H9 (cell line): Measurements from ENCODE around the gene ZIM2. TPM values are rescaled to one million over a fixed set of nuclear protein-coding genes. Genes with fewer than 3 reads are reported as not detected.

Experiments used
- DNase-seq: peaks from one replicate; pipeline ENCODE4 v3.0.0-alpha.2; 2017
- H2AFZ ChIP-seq: one replicate; pipeline ENCODE4 v1.6.1; 2013; ENCODE audit warnings: mild to moderate bottlenecking, low read length, control low read depth, moderate library complexity
- H2AK5ac ChIP-seq: 2 replicates; pipeline ENCODE4 v1.6.1; 2013; ENCODE audit warnings: low read length, control low read depth, mixed read lengths; ENCODE audit not compliant: insufficient read length
- H2BK120ac ChIP-seq: one replicate; pipeline ENCODE4 v1.6.1; 2013; ENCODE audit warnings: low read depth, mild to moderate bottlenecking, low read length, control low read depth, inconsistent platforms; ENCODE audit not compliant: poor library complexity, severe bottlenecking
- H2BK12ac ChIP-seq: 2 replicates; pipeline ENCODE4 v1.6.1; 2013; ENCODE audit warnings: low read length, control low read depth, mixed read lengths, low read depth; ENCODE audit not compliant: insufficient read length
- H2BK15ac ChIP-seq: 2 replicates; pipeline ENCODE4 v1.6.1; 2013; ENCODE audit warnings: low read depth, low read length, control low read depth
- H2BK20ac ChIP-seq: one replicate; pipeline ENCODE4 v1.6.1; 2013; ENCODE audit warnings: low read depth, mild to moderate bottlenecking, low read length, control low read depth, inconsistent platforms; ENCODE audit not compliant: poor library complexity, severe bottlenecking
- H2BK5ac ChIP-seq: 2 replicates; pipeline ENCODE4 v1.6.1; 2013; ENCODE audit warnings: low read length, control low read depth, mixed read lengths; ENCODE audit not compliant: insufficient read length
- H3K14ac ChIP-seq: 2 replicates; pipeline ENCODE4 v1.6.1; 2013; ENCODE audit warnings: low read length, control low read depth; ENCODE audit not compliant: insufficient read depth
- H3K18ac ChIP-seq: 2 replicates; pipeline ENCODE4 v1.6.1; 2013; ENCODE audit warnings: low read depth, mild to moderate bottlenecking, mixed read lengths, low read length, control low read depth; ENCODE audit not compliant: insufficient read length
- H3K23ac ChIP-seq: 2 replicates; pipeline ENCODE4 v1.6.1; 2013; ENCODE audit warnings: low read length, control low read depth, mixed read lengths, low read depth; ENCODE audit not compliant: insufficient read length
- H3K23me2 ChIP-seq: 2 replicates; pipeline ENCODE4 v1.6.1; 2013; ENCODE audit warnings: low read depth, mild to moderate bottlenecking, mixed read lengths, low read length, control low read depth; ENCODE audit not compliant: insufficient read length, poor library complexity, severe bottlenecking
- H3K27ac ChIP-seq: 2 replicates; pipeline ENCODE4 v1.5.1; 2013; ENCODE audit warnings: low read length, control low read depth, mixed read lengths, low read depth; ENCODE audit not compliant: insufficient read length
- H3K27me3 ChIP-seq: 2 replicates; pipeline ENCODE4 v1.6.1; 2013; ENCODE audit warnings: low read length, control low read depth, inconsistent platforms; ENCODE audit not compliant: insufficient read depth
- H3K4ac ChIP-seq: 2 replicates; pipeline ENCODE4 v1.6.1; 2013; ENCODE audit warnings: low read depth, mild to moderate bottlenecking, control low read depth, inconsistent platforms, low read length, moderate library complexity
- H3K4me1 ChIP-seq: 2 replicates; pipeline ENCODE4 v1.6.1; 2013; ENCODE audit warnings: low read length, control low read depth, inconsistent platforms; ENCODE audit not compliant: insufficient read depth
- H3K4me2 ChIP-seq: 2 replicates; pipeline ENCODE4 v1.6.1; 2013; ENCODE audit warnings: low read length, control low read depth, mixed read lengths; ENCODE audit not compliant: insufficient read length, insufficient read depth
- H3K56ac ChIP-seq: 2 replicates; pipeline ENCODE4 v1.6.1; 2013; ENCODE audit warnings: low read depth, mild to moderate bottlenecking, mixed read lengths, low read length, control low read depth; ENCODE audit not compliant: insufficient read length
- H3K79me1 ChIP-seq: 2 replicates; pipeline ENCODE4 v1.6.1; 2013; ENCODE audit warnings: low read depth, mild to moderate bottlenecking, moderate library complexity, low read length, control low read depth, inconsistent platforms; ENCODE audit not compliant: insufficient read depth, poor library complexity, severe bottlenecking
- H3K79me2 ChIP-seq: 2 replicates; pipeline ENCODE4 v1.6.1; 2013; ENCODE audit warnings: low read length, control low read depth, inconsistent platforms; ENCODE audit not compliant: insufficient read depth
- H3K9ac ChIP-seq: 2 replicates; pipeline ENCODE4 v1.6.1; 2013; ENCODE audit warnings: low read length, control low read depth, mixed read lengths; ENCODE audit not compliant: insufficient read length; ENCODE audit errors: extremely low read depth
- H3K9me3 ChIP-seq: one replicate; pipeline ENCODE4 v1.6.1; 2013; ENCODE audit warnings: low read depth, low read length, inconsistent platforms; ENCODE audit not compliant: control insufficient read depth
- H3T11ph ChIP-seq: one replicate; pipeline ENCODE4 v1.6.1; 2013; ENCODE audit warnings: mild to moderate bottlenecking, low read length, control low read depth, inconsistent platforms
- H4K20me1 ChIP-seq: one replicate; pipeline ENCODE4 v1.6.1; 2013; ENCODE audit not compliant: control insufficient read depth, insufficient read length, insufficient read depth
- H4K5ac ChIP-seq: 2 replicates; pipeline ENCODE4 v1.6.1; 2013; ENCODE audit warnings: low read depth, mild to moderate bottlenecking, mixed read lengths, low read length, control low read depth; ENCODE audit not compliant: insufficient read length
- H4K8ac ChIP-seq: replicated peaks from 2 replicates; pipeline ENCODE4 v1.6.1; 2013; ENCODE audit warnings: low read length, control low read depth, mixed read lengths, low read depth; ENCODE audit not compliant: insufficient read length
- H4K91ac ChIP-seq: 2 replicates; pipeline ENCODE4 v1.6.1; 2013; ENCODE audit warnings: low read depth, mild to moderate bottlenecking, moderate library complexity, mixed read lengths, low read length, control low read depth; ENCODE audit not compliant: insufficient read length
- H3K27ac Mint-ChIP-seq, 3 experiments: 2 replicates in 2 of 3; 3 replicates in 1 of 3; pipeline ENCODE4 v1.8.0; 2020 to 2021; ENCODE audit warnings: mixed read lengths in 3 of 3, mild to moderate bottlenecking in 1 of 3, moderate library complexity in 1 of 3
- H3K27me3 Mint-ChIP-seq: 2 replicates; pipeline ENCODE4 v1.8.0; 2021; ENCODE audit warnings: low read depth, mild to moderate bottlenecking, moderate library complexity, mixed read lengths
- H3K36me3 Mint-ChIP-seq, 3 experiments: 2 replicates in 2 of 3; 3 replicates in 1 of 3; pipeline ENCODE4 v1.8.0; 2020 to 2021; ENCODE audit warnings: low read depth in 3 of 3, mixed read lengths in 3 of 3; ENCODE audit not compliant: insufficient read depth in 1 of 3
- H3K4me1 Mint-ChIP-seq, 2 experiments: 2 replicates each; pipeline ENCODE4 v1.8.0; 2020; ENCODE audit warnings: mixed read lengths in 2 of 2
- H3K4me3 Mint-ChIP-seq, 2 experiments: 2 replicates in 1 of 2; 3 replicates in 1 of 2; pipeline ENCODE4 v1.8.0; 2020 to 2021; ENCODE audit warnings: mild to moderate bottlenecking in 2 of 2, mixed read lengths in 2 of 2, moderate library complexity in 1 of 2
- H3K9me3 Mint-ChIP-seq, 2 experiments: 2 replicates in 1 of 2; 3 replicates in 1 of 2; pipeline ENCODE4 v1.8.0; 2020; ENCODE audit warnings: mild to moderate bottlenecking in 2 of 2, mixed read lengths in 2 of 2, moderate library complexity in 1 of 2
- CTCF ChIP-seq: fragments of 200-600 bp; sonication (generic); conservative IDR thresholded peaks from 3 replicates; pipeline ENCODE4 v1.8.0; 2021; ENCODE audit warnings: antibody characterized with exemption, mild to moderate bottlenecking
- WGBS: extraction: QIAGEN DNeasy Blood & Tissue Kit; methylation state at CpG from one replicate; pipeline ENCODE4 v1.1.7; 2013; ENCODE audit warnings: missing lambda C conversion rate, low lambda C conversion rate, mixed read lengths; ENCODE audit not compliant: insufficient read length; ENCODE audit errors: extremely low coverage; 5-methylcytosine and 5-hydroxymethylcytosine counted together
- total RNA-seq: library from RNA; stranded (reverse); gene quantifications from 2 replicates; pipeline ENCODE4 v1.2.1, GENCODE V29; 2021

ZIM2 gene
- total RNA-seq, 1 experiment from 2014 or later, result not detected

- peaks cover 84% of the 10 kb centered on the region for H3K9me3 ChIP-seq
- Mint-ChIP-seq H3K4me3 (no peak overlapping the region), H3K9me3 (peaks cover 96 to 99% of the 10 kb centered on the region in 2 experiments)
These were observed 27.0 kb downstream of the ZIM2 start for GRCh38 chr19:56813531-56813930.

More at GRCh38 chr19:56813531-56813930, 27.0 kb downstream of the ZIM2 start:
- no peaks in the 10 kb centered on the region for H3K23me2 ChIP-seq
- H2BK120ac ChIP-seq, result no peak overlapping the region
- no peaks in the 10 kb centered on the region for H3K79me1 ChIP-seq
- no CpG with 5 or more reads among the region's 5 CpGs for WGBS
- peaks cover 3 to 40% (median 18%) of the 10 kb centered on the region in 3 experiments; a peak in 5 of 7 replicates for H3K36me3 Mint-ChIP-seq
- no peak overlapping the region for H3K18ac ChIP-seq
- H2AFZ ChIP-seq, result no peak overlapping the region
- no peak overlapping the region for H3K4ac ChIP-seq
- no peak overlapping the region for H3K27ac Mint-ChIP-seq
- no peak for DNase-seq
- no peak overlapping the region for H2BK20ac ChIP-seq
- no peak overlapping the region for H3K27ac ChIP-seq
- H3K56ac ChIP-seq, result no peak overlapping the region
- no peaks in the 10 kb centered on the region for H4K20me1 ChIP-seq
- no peak for TF ChIP-seq CTCF
- no peak overlapping the region for H3K9ac ChIP-seq
- H2AK5ac ChIP-seq, result no peak overlapping the region
- H2BK12ac ChIP-seq, result no peak overlapping the region
- no peak overlapping the region for H3T11ph ChIP-seq
- no peak overlapping the region for H4K5ac ChIP-seq
- no peaks in the 10 kb centered on the region for H3K27me3 ChIP-seq
- H3K4me1 ChIP-seq, result no peaks in the 10 kb centered on the region
- no peak overlapping the region for H4K8ac ChIP-seq
- no peak overlapping the region for H2BK5ac ChIP-seq
- H3K23ac ChIP-seq, result no peak overlapping the region
- H3K4me2 ChIP-seq, result no peak overlapping the region
- H3K27me3 Mint-ChIP-seq, result no peaks in the 10 kb centered on the region; the same call in 1 of the 2 replicates
- no peaks in the 10 kb centered on the region for H3K79me2 ChIP-seq
- no peak overlapping the region for H4K91ac ChIP-seq
- no peak overlapping the region for H3K14ac ChIP-seq
- H3K4me1 Mint-ChIP-seq, result no peaks in the 10 kb centered on the region
- H2BK15ac ChIP-seq, result no peak overlapping the region
